Right cardiac atrium (tissue), 5 donors: ENCODE results near the gene CD74. TPM values are rescaled to one million over a fixed set of nuclear protein-coding genes. Genes with fewer than 3 reads are reported as not detected.

Source experiments
- ATAC-seq, 2 donors: fragments of 200-7000 bp; cut with Tn5 transposase; one replicate each; pipeline versions ENCODE4 v1.8.0 to v1.9.1; 2020; ENCODE audit warnings: moderate library complexity in 2 of 2, mild to moderate bottlenecking in 1 of 2
- DNase-seq, 3 donors: peaks; one replicate each; pipeline ENCODE4 v3.0.0-alpha.2; 2020
- H3K27ac ChIP-seq: one replicate; pipeline ENCODE4 v1.5.1; 2013; ENCODE audit warnings: mild to moderate bottlenecking, low read length, control low read depth, moderate library complexity
- H3K27me3 ChIP-seq: one replicate; pipeline ENCODE4 v1.6.1; 2013; ENCODE audit not compliant: control insufficient read depth, insufficient read depth
- H3K4me1 ChIP-seq: one replicate; pipeline ENCODE4 v1.6.1; 2013; ENCODE audit warnings: low read length; ENCODE audit not compliant: control insufficient read depth, insufficient read depth
- H3K4me3 ChIP-seq: one replicate; pipeline ENCODE4 v1.5.1; 2013; ENCODE audit warnings: low read length, control low read depth
- H3K9me3 ChIP-seq: one replicate; pipeline ENCODE4 v1.6.1; 2013; ENCODE audit warnings: low read length; ENCODE audit not compliant: control insufficient read depth
- WGBS: extraction: QIAGEN DNeasy Blood & Tissue Kit; methylation state at CpG from one replicate; pipeline ENCODE4 v1.1.7; 2013; 5-methylcytosine and 5-hydroxymethylcytosine counted together
- intact Hi-C, 4 donors: fragments of 100-400 bp; cut with DNase I; formaldehyde crosslinking; loops; one replicate each; pipeline versions ENCODE4 v1.11.0 to v1.14.0; 2022 to 2023
- polyA plus RNA-seq: library from polyadenylated mRNA; stranded (reverse); fragments of 200-250 nt; gene quantifications from one replicate; pipeline ENCODE4 v1.2.3, GENCODE V29; 2013
- total RNA-seq, 4 donors: library from RNA; stranded (reverse); fragmentation: NEBNext Ultra II Directional; extraction: Animal tissue kit (Norgen Biotek cat#: 25700); gene quantifications; one replicate each; pipeline ENCODE4 v1.2.1, GENCODE V29; 2021
- donor health status: healthy with polysubstance abuse.
- donor health status: DM: no; HTN: yes; CAD: no.
- donor health status: DM: no; HTN: no; CAD: no.
- donor health status: DM: no; HTN: yes; CAD: no; lungs with severe emphysema.
- donor health status: DM: yes; HTN: yes; CAD: no.

The CD74 gene
- total and polyA plus RNA-seq, 5 donors = 201 to 331 (median 249) TPM

DNA sequence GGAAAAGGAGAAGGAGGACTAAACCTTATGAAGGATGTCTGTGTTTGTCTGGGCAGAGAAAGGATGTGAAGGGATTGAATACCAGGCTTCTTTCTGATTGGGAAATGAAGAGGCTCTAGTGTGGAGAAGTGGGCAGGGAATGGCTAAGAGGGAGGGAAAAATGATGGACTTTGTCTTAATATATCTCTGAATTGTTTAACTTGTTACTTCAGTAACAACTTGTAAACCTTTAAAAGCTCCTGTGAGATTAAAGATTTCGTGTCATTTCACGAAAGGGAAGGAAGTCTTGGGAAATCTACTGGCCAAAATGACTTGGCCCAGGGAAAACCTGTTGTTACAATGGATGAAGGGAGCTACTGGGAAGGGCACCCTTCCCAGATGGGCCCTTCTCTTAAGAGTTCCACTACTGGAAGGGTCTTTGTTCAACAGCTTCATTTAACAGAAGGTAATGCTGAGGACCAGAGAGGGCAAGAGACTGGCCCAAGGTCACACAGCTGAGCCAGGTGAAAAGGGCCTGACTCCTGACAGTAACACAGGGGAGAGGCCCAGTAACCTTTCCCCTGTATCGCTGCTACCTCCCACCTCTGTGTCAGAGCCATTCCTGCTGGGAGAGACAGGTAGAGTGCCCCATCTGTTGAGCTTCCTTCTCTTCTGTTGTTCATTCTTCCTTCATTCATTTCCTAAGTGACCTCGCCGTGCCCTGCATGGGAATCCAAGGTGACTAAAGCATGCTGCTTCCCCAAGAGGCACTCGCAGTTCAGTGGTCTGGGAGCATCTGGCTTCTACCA is 60.3 kb downstream of the CD74 start:
- H3K27ac ChIP-seq = no peak overlapping the region
- DNase-seq = no peak

More for the DNA sequence above, 60.3 kb downstream of the CD74 start:
- no peaks in the 10 kb centered on the region for H3K4me1 ChIP-seq
- no peak for ATAC-seq
- WGBS = 78% methylated on average over 6 of the region's 6 CpGs
- H3K9me3 ChIP-seq = no peaks in the 10 kb centered on the region
- no peaks in the 10 kb centered on the region for H3K27me3 ChIP-seq
- no peak overlapping the region for H3K4me3 ChIP-seq
- intact Hi-C loops = loop anchor here in 2 of 4 donors (10.0 kb wide), 2 partner anchors 92 to 228 kb away; partner anchors contain the start of gene RPS14 (in 1 of the 2)

Other genes with a start within 250 kb of the CD74 start
- under 1 TPM in 1 of 4 donors, not detected in 3; 0.23 TPM for gene CDX1, start 246.1 kb downstream of the CD74 start, total RNA-seq
- gene CDX1, start 246.1 kb downstream of the CD74 start, polyA plus RNA-seq = 0.09 TPM
- not detected for gene SLC6A7, start 222.8 kb downstream of the CD74 start, total RNA-seq
- not detected for gene SLC6A7, start 222.8 kb downstream of the CD74 start, polyA plus RNA-seq
- 10 to 100 TPM in 3 of 4 donors, 1 to 10 TPM in 1; 8.0 to 18.4 (median 14.8) TPM for gene CAMK2A, start 123.1 kb downstream of the CD74 start, total RNA-seq
- gene CAMK2A, start 123.1 kb downstream of the CD74 start, polyA plus RNA-seq = 15.4 TPM
- gene ARSI, start 110.0 kb downstream of the CD74 start, total RNA-seq = 1 to 10 TPM in 1 of 4 donors, under 1 TPM in 3; 0.49 to 1.1 (median 0.66) TPM
- 0.25 TPM for gene ARSI, start 110.0 kb downstream of the CD74 start, polyA plus RNA-seq
- 10 to 100 TPM; 14.3 to 22.7 (median 17.5) TPM for gene TCOF1, start 55.2 kb downstream of the CD74 start, total RNA-seq
- gene TCOF1, start 55.2 kb downstream of the CD74 start, polyA plus RNA-seq = 11.9 TPM
- 1,000 to 10,000 TPM; 1,254 to 1,552 (median 1,386) TPM for gene RPS14, start 36.8 kb upstream of the CD74 start, total RNA-seq
- gene RPS14, start 36.8 kb upstream of the CD74 start, polyA plus RNA-seq = 1,870 TPM
- 10 to 100 TPM; 53.1 to 67.8 (median 58.7) TPM for gene NDST1, start 95.2 kb upstream of the CD74 start, total RNA-seq
- gene NDST1, start 95.2 kb upstream of the CD74 start, polyA plus RNA-seq = 45.9 TPM
- gene SYNPO, start 227.8 kb upstream of the CD74 start, total RNA-seq = 100 to 1,000 TPM; 552 to 675 (median 584) TPM
- gene SYNPO, start 227.8 kb upstream of the CD74 start, polyA plus RNA-seq = 625 TPM
- gene MYOZ3, start 248.3 kb upstream of the CD74 start, total RNA-seq = 1 to 10 TPM; 4.0 to 9.3 (median 5.2) TPM
- 3.3 TPM for gene MYOZ3, start 248.3 kb upstream of the CD74 start, polyA plus RNA-seq